ENCODE data around the gene CORO1C.
"Not testable (repeated sequence)": the region's sequence is repeated elsewhere in the genome, so short reads cannot be mapped to it uniquely, and the experiment has no call there.

CORO1C gene

DNA sequence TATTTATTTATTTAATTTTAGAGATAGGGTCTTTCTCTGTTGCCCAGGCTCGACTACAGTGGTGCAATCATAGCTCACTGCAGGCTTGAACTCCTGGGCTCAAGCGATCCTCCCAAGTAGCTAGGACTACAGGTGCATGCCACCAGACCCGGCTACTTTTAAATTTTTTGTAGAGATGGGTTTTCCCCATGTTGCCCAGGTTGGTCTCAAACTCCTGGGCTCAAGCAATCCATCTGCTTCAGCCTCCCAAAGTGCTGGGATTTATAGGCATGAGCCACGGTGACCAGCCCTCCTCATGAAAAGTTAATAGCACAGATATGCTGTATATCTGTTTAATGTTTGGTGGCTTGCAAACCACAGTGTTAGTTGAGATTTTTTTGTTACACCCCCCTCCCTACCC, 100.1 kb downstream of the CORO1C start:
- H3K9me3 ChIP-seq (ENCODE audit: control insufficient read depth, insufficient read depth, low read length); H3K9ac ChIP-seq (ENCODE audit: low read depth, low read length); H3K36me3 ChIP-seq (ENCODE audit: insufficient read depth, low read length): not testable (repeated sequence)
- H3K4me1 ChIP-seq (ENCODE audit: insufficient read depth, low read length) = peaks cover 35% of the 10 kb centered on the region

DNA sequence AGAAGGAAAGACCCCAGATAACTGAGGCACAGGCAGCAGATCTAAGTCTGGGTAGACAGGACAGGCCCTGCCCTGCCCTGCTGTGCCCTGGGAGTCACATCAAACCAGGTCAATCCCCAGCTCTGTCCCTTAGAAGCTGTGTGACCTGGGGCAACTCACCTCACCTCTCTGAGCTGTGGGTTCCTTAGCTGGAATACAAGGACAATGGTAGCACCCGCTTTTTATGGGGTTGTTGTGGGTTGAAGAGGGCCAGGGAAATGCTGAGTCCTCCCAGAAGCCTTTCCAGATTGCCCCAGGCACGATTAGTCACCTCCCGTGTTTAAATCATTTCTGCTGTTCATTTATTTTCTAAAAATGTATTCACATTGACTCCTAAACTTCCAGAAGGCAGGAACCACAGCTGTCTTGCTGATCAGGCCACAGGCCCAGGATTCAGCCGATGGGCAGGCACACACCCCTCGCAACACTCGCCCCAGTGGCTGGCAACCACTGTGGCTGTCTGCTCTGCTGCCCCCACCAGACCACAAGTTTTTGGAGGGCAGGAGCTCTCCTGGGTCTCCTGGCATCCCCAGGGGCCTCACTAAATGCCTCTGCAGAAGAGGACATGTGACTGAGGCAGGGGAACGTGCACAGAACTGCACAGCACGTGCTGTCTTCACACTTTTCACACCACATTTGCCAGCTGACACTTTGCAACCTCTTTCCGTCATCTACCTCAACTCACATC, 100.7 kb downstream of the CORO1C start:
- H3K9ac ChIP-seq (ENCODE audit: low read depth, low read length) = no peak overlapping the region
- no peaks in the 10 kb centered on the region for H3K36me3 ChIP-seq (ENCODE audit: insufficient read depth, low read length)
- H3K4me1 ChIP-seq (ENCODE audit: insufficient read depth, low read length) = peaks cover 35% of the 10 kb centered on the region
- no peaks in the 10 kb centered on the region for H3K9me3 ChIP-seq (ENCODE audit: control insufficient read depth, insufficient read depth, low read length)

DNA sequence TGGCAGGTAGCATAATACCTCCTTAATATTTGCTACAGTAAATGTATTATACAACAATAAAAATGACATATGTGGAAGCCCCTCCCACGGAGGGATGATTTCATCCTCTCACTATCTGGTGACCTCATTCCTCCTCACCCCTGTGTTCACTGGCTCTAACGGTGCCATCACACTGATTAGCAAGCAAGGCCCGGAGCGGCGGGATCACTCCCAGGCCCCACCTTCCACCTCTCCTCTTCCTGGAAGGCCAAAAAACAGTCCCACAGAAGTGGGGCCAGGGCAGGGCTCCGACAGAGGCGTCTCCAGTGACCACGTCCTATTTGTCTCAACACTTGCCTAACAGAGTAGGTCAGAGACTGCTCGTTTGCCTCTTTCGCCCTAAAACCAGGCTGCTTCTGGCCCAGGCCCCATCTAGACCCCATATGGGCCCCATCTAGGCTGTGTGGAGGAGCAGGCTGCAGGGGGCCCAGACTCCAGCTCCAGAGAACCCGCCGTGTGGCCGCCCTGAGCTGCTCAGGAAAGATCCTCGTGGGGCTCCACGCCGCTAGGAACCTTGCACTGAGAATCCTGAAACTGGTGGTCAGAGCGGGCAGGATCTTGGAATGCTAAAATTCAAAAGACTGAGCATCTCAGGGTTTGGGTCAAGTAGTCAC, 101.4 kb downstream of the CORO1C start:
- Histone ChIP-seq H3K36me3 (ENCODE audit: insufficient read depth, low read length) (no peaks in the 10 kb centered on the region), H3K9me3 (ENCODE audit: control insufficient read depth, insufficient read depth, low read length) (no peaks in the 10 kb centered on the region), H3K9ac (ENCODE audit: low read depth, low read length) (no peak overlapping the region), H3K4me1 (ENCODE audit: insufficient read depth, low read length) (peaks cover 32% of the 10 kb centered on the region)

DNA sequence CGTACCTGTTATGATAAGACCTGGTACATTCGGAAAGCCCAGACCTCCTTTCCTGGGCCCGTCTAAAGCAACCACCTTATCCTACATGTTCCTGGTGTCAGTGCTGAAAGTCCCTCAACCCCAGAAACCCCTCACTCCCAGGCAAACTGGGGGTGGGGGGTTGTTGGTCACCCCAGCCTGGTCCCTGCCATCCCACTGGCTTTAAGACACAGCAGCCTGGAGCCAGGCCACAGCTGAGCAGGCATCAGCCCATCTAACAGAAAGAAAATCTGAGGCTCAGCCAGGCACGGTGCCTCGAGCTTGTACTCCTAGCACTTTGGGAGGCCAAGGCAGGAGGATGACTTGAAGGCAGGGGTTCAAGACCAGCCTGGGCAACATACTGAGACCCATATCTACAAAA, 102.2 kb downstream of the CORO1C start:
- no peak overlapping the region for H3K9ac ChIP-seq (ENCODE audit: low read depth, low read length)
- peaks cover 29% of the 10 kb centered on the region for H3K4me1 ChIP-seq (ENCODE audit: insufficient read depth, low read length)
- no peaks in the 10 kb centered on the region for H3K36me3 ChIP-seq (ENCODE audit: insufficient read depth, low read length)
- H3K9me3 ChIP-seq (ENCODE audit: control insufficient read depth, insufficient read depth, low read length) = no peaks in the 10 kb centered on the region

DNA sequence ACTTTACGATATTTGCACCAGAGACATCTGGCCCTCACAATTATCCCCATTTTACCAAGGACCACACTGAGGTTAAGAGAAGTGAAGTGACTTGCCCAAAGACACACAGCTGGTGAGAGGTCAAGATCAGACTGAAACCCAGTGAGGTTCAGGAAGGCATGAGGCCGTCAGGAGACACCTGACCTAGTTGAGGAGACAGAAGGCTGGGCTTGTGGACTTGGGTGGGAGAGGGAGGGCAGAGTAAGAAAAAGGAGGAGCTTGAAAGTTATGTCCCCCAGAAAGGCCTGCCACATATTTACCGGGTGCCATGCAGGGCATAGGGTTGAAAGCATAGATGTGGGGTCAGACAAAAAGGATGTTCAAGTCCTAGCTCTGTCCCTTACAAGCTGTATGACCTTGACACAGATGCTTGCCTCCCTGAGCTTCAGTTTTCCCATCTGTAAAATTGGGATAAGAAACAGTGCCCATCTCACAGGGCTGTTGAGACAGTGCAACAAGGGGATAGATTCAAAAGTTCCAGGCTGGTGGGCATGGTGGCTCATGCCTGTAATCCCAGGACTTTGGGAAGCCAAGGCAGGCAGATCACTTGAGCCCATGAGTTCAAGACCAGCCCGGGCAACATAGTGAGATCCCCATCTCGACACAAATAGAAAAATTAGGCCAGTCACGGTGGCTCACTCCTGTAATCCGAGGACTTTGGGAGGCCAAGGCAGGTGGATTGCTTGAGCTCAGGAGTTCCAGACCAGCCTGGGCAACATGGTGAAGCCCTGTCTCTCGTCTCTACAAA, 104.0 kb downstream of the CORO1C start:
- H3K36me3 ChIP-seq (ENCODE audit: insufficient read depth, low read length) = no peaks in the 10 kb centered on the region
- H3K9ac ChIP-seq (ENCODE audit: low read depth, low read length) = no peak overlapping the region
- H3K4me1 ChIP-seq (ENCODE audit: insufficient read depth, low read length) = peaks cover 30% of the 10 kb centered on the region
- H3K9me3 ChIP-seq (ENCODE audit: control insufficient read depth, insufficient read depth, low read length) = no peaks in the 10 kb centered on the region

DNA sequence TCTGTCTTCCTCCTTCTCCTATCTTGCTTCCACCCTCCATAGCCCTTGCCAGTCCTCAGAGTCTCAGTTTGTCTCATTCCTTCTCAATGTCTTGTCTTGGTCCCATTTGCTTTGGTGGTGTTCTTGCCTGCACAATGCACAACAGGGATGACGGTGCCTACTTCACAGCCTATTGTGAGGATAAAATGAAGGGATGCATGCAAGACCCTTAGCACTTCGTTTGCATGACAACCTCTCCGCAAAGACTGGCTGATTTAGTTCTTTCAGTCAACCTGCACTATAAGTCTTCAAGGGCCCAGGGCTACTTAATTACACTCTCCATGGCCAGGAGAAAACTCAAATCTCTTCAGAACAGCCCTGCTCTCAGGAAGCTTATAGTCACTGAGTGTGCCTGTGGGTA, 106.1 kb downstream of the CORO1C start:
- no peaks in the 10 kb centered on the region for H3K9me3 ChIP-seq (ENCODE audit: control insufficient read depth, insufficient read depth, low read length)
- H3K9ac ChIP-seq (ENCODE audit: low read depth, low read length) = no peak overlapping the region
- no peaks in the 10 kb centered on the region for H3K36me3 ChIP-seq (ENCODE audit: insufficient read depth, low read length)
- peaks cover 29% of the 10 kb centered on the region for H3K4me1 ChIP-seq (ENCODE audit: insufficient read depth, low read length)

DNA sequence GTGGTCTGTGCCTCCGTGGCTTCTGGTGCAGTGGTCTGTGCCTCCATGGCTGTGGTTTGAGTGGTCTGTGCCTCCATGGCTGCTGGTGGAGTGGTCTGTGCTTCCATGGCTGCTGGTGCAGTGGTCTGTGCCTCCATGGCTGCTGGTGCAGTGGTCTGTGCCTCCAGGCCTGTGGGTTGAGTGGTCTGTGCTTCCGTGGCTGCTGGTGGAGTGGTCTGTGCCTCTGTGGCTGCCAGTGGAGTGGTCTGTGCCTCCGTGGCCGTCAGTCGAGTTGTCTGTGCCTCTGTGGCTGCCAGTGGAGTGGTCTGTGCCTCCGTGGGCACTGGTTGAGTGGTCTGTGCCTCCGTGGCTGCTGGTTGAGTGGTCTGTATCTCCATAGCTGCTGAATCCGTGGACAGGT, 107.7 kb downstream of the CORO1C start:
- no peak overlapping the region for H3K9ac ChIP-seq (ENCODE audit: low read depth, low read length)
- no peaks in the 10 kb centered on the region for H3K36me3 ChIP-seq (ENCODE audit: insufficient read depth, low read length)

DNA sequence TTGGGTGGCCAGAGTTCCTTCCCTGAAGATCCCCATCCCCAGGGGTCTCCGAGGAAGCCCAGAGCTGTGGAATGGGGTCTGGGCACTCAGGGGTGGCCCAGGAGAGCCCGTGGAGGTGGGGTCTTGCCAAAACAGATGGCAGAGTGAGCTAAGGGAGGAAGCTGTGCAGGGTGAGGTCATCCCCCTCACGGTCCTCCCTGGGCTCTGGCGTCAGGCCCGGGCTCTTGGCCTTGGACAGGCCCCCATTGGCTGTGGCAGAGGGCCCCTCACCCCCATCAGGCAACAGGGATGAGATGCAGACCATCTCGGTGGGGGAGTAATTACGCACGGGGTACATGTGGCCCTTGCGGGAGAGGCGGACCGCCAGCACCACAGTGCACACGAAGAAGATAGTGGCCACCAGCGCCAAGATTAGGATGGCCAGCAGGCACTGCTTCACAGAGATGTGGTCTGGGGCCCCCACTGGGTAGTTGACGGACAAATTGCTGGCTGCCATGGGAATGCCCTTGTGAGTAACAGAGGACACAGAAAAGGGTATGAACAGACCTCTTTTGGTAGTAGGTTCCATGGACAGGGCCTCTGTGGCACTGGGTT, 108.3 kb downstream of the CORO1C start:
- H3K9me3 ChIP-seq (ENCODE audit: control insufficient read depth, insufficient read depth, low read length) = no peaks in the 10 kb centered on the region
- peaks cover 19% of the 10 kb centered on the region; the same call in 1 of the 2 replicates for H3K4me1 ChIP-seq (ENCODE audit: insufficient read depth, low read length)
- H3K36me3 ChIP-seq (ENCODE audit: insufficient read depth, low read length) = no peaks in the 10 kb centered on the region
- H3K9ac ChIP-seq (ENCODE audit: low read depth, low read length) = no peak overlapping the region

More for the DNA sequence above, 107.7 kb downstream of the CORO1C start:
- no peaks in the 10 kb centered on the region for H3K9me3 ChIP-seq (ENCODE audit: control insufficient read depth, insufficient read depth, low read length)
- H3K4me1 ChIP-seq (ENCODE audit: insufficient read depth, low read length) = peaks cover 20% of the 10 kb centered on the region

DNA sequence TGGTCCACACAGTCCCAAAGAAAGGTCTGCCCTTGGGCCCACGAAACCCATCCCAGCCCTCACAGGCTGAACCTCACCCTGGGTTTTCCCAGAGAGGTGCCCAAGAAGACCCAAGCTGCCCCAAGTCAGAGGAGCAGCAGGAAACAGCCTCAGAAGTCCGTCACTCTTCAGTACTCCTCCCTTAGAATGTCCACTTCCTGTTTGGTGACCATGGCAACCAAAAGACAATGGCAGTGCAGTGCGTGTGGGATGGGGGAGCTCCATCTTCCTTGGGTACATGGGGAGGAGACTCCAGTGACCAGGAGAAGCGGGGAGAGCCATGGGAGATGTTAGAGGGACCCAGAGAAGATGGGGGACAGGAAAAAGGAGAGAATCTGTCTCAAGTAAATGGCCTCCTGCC, 108.9 kb downstream of the CORO1C start:
- H3K36me3 ChIP-seq (ENCODE audit: insufficient read depth, low read length) = no peaks in the 10 kb centered on the region
- peaks cover 19% of the 10 kb centered on the region; the same call in 1 of the 2 replicates for H3K4me1 ChIP-seq (ENCODE audit: insufficient read depth, low read length)
- no peaks in the 10 kb centered on the region for H3K9me3 ChIP-seq (ENCODE audit: control insufficient read depth, insufficient read depth, low read length)
- no peak overlapping the region for H3K9ac ChIP-seq (ENCODE audit: low read depth, low read length)

DNA sequence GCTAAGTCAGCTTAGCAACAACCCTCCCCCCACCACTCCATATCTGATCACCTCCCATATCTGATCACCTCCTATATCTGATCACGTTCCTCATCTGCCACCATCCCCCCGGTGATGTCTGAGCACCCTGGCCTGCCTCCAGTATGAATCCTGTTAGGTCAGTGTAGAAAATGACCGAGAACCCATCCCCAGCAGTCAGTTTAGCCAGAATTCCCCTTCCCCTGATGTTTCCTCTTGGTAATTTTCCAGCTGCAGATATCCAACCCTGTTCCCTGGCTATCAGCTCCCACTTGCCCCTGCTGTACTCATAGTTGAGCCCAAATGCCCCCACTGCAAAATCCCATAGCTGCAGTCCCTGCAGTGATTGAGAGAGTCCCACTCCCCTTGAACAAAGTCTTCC, 110.2 kb downstream of the CORO1C start:
- no peaks in the 10 kb centered on the region for H3K9me3 ChIP-seq (ENCODE audit: control insufficient read depth, insufficient read depth, low read length)
- H3K4me1 ChIP-seq (ENCODE audit: insufficient read depth, low read length) = peaks cover 19% of the 10 kb centered on the region; the same call in 1 of the 2 replicates

DNA sequence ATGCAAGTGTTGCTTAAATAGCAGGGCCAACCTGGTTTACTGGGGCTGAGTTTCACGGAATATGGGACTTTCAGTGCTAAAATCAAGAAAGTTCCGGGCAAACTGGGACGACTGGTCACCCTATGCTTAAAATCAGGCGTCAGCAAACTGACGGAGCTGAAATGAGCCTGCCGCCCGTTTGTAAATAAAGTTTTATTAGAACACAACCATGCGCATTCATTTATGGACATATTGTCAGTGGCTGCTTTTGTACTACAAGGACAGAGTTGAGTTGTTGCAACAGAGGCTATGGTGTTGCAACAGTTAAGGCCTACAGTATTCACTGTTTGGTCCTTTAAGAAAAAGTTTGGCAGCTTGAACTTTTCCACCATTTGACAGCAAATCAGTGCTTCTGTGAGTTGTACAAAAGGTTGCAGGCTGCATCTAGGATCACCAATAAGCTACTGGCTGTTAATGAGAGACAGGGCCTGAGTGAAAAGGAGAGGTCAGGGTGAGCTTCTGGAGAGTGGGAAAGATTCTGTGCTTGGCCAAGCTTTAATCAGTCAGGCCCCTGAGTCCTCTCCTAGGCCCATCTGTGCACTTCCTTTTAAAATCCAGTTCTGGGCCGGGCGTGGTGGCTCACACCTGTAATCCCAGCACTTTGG, 111.0 kb downstream of the CORO1C start:
- H3K4me1 ChIP-seq (ENCODE audit: insufficient read depth, low read length) = peaks cover 13% of the 10 kb centered on the region; the same call in 1 of the 2 replicates
- no peaks in the 10 kb centered on the region for H3K9me3 ChIP-seq (ENCODE audit: control insufficient read depth, insufficient read depth, low read length)
- no peaks in the 10 kb centered on the region for H3K36me3 ChIP-seq (ENCODE audit: insufficient read depth, low read length)
- no peak overlapping the region for H3K9ac ChIP-seq (ENCODE audit: low read depth, low read length)

More for the DNA sequence above, 110.2 kb downstream of the CORO1C start:
- no peak overlapping the region for H3K9ac ChIP-seq (ENCODE audit: low read depth, low read length)
- H3K36me3 ChIP-seq (ENCODE audit: insufficient read depth, low read length) = no peaks in the 10 kb centered on the region

DNA sequence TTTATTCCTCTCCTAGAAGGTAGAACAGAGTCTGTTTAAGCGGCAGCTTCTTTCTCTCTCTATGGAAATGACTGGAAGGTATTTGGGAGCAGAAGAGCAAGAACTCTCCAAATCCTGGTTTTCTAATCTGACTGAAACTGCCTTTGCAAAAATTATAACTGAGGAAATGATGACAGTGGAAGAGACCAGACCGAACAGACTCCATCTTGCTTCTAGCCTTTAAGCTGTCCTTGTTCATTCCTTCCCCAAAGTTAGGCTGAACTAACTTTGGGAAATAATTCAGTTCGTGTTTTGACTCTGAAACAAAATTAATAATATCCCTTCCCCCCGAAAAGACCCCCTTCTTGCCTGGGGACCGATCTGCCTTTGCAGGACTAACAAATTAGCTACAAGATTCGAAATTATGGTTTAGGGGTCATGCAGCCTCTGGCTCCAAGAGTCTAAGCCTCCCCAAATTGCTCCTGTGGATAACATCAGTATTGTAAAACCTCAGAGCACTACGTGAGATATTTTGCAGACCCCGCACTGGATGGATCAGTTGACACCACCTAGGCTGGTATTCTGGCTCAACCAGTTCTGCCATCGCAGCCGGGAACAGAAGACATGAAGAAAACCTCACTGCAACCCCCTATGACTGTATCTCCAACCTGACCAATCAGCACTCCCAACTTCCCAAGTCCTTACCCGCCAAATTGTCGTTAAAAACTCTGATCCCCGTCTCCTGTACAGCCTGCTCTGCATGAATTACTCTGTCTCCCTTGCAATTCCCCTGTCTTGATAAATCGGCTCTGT, 111.8 kb downstream of the CORO1C start:
- Histone ChIP-seq H3K9me3 (ENCODE audit: control insufficient read depth, insufficient read depth, low read length) (no peaks in the 10 kb centered on the region), H3K36me3 (ENCODE audit: insufficient read depth, low read length) (no peaks in the 10 kb centered on the region), H3K4me1 (ENCODE audit: insufficient read depth, low read length) (peaks cover 13% of the 10 kb centered on the region; the same call in 1 of the 2 replicates), H3K9ac (ENCODE audit: low read depth, low read length) (no peak overlapping the region)

DNA sequence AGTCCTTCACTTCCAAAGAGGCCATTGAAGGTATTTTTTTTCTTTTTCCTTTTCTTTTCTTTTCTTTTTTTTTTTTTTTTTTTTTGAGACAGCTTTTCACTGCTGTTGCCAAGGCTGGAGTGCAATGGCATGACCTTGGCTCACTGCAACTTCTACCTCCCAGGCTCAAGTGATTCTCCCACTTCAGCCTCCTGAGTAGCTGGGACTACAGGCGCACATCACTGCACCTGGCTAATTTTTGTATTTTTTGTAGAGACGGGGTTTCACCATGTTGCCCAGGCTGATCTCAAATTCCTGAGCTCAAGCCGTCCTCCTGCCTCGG, 112.4 kb downstream of the CORO1C start:
- H3K36me3 ChIP-seq (ENCODE audit: insufficient read depth, low read length); H3K9ac ChIP-seq (ENCODE audit: low read depth, low read length); H3K9me3 ChIP-seq (ENCODE audit: control insufficient read depth, insufficient read depth, low read length): not testable (repeated sequence)
- peaks cover 13% of the 10 kb centered on the region; the same call in 1 of the 2 replicates for H3K4me1 ChIP-seq (ENCODE audit: insufficient read depth, low read length)

All from ES-I3 (cell line).